Endodermal cell (in vitro differentiated cells): ENCODE measurements around the gene DUSP21. TPM values are rescaled to one million over a fixed set of nuclear protein-coding genes. Genes with fewer than 3 reads are reported as not detected.
A peak's percentile ranks its signal among the peaks of the same experiment; 100 is the strongest.

ENCODE experiments used
- DNase-seq: peaks from one replicate; pipeline ENCODE4 v3.0.0-alpha.2; 2017
- H3K27ac ChIP-seq: 2 replicates; pipeline ENCODE4 v1.5.1; 2013; ENCODE audit warnings: mild to moderate bottlenecking, low read depth, low read length, moderate library complexity
- H3K27me3 ChIP-seq: 2 replicates; pipeline ENCODE4 v1.6.1; 2013; ENCODE audit warnings: mild to moderate bottlenecking, low read length, moderate library complexity; ENCODE audit not compliant: insufficient read depth, control insufficient read depth, poor library complexity, severe bottlenecking
- H3K36me3 ChIP-seq: 2 replicates; pipeline ENCODE4 v1.7.0; 2013; ENCODE audit warnings: mild to moderate bottlenecking, low read length, moderate library complexity; ENCODE audit not compliant: control insufficient read depth, insufficient read depth
- H3K4me1 ChIP-seq: one replicate; pipeline ENCODE4 v1.7.0; 2013; ENCODE audit warnings: low read length; ENCODE audit not compliant: control insufficient read depth, insufficient read depth
- H3K4me3 ChIP-seq: 2 replicates; pipeline ENCODE4 v1.5.1; 2013; ENCODE audit warnings: mild to moderate bottlenecking, low read length, moderate library complexity
- H3K9ac ChIP-seq: 2 replicates; pipeline ENCODE4 v1.6.1; 2013; ENCODE audit warnings: mild to moderate bottlenecking, low read length, moderate library complexity; ENCODE audit not compliant: poor library complexity, severe bottlenecking; ENCODE audit errors: extremely low read depth
- H3K9me3 ChIP-seq: 2 replicates; pipeline ENCODE4 v1.6.1; 2013; ENCODE audit warnings: mild to moderate bottlenecking, low read length, moderate library complexity; ENCODE audit not compliant: control insufficient read depth
- H3K27ac Mint-ChIP-seq: 2 replicates; pipeline ENCODE4 v1.8.0; 2020; ENCODE audit warnings: mixed read lengths
- H3K27me3 Mint-ChIP-seq: 2 replicates; pipeline ENCODE4 v1.8.0; 2021; ENCODE audit warnings: mild to moderate bottlenecking, mixed read lengths; ENCODE audit not compliant: insufficient read depth
- H3K36me3 Mint-ChIP-seq: 2 replicates; pipeline ENCODE4 v1.8.0; 2020; ENCODE audit warnings: low read depth, mixed read lengths
- H3K4me1 Mint-ChIP-seq: 2 replicates; pipeline ENCODE4 v1.8.0; 2020; ENCODE audit warnings: mixed read lengths
- H3K4me3 Mint-ChIP-seq: 2 replicates; pipeline ENCODE4 v1.8.0; 2020; ENCODE audit warnings: mild to moderate bottlenecking, moderate library complexity, mixed read lengths
- H3K9me3 Mint-ChIP-seq: 2 replicates; pipeline ENCODE4 v1.8.0; 2020; ENCODE audit warnings: mild to moderate bottlenecking, mixed read lengths
- WGBS, 2 experiments: methylation state at CpG; one replicate each; pipeline versions ENCODE4 v1.1.5 to v1.1.7; 2013; ENCODE audit warnings: missing lambda C conversion rate in 2 of 2, mixed read lengths in 1 of 2; ENCODE audit not compliant: insufficient coverage in 1 of 2, insufficient read length in 1 of 2; 5-methylcytosine and 5-hydroxymethylcytosine counted together
- total RNA-seq, 2 donors: library from RNA; stranded (reverse); fragmentation: NEBNext Ultra II Directional in 1 of 2; extraction: Animal tissue kit (Norgen Biotek cat#: 25700) in 1 of 2; gene quantifications; 2 replicates in 1 of 2; 3 replicates in 1 of 2; pipeline ENCODE4 v1.2.1, GENCODE V29; 2021
- TF ChIP-seq, protein P1 (sequence below): fragments of 200-600 bp; sonication (generic); conservative IDR thresholded peaks from 2 replicates; pipeline ENCODE4 v1.5.0; 2021; ENCODE audit warnings: antibody characterized with exemption, mild to moderate bottlenecking

The DUSP21 gene
- total RNA-seq, 2 donors from 2014 or later, result not detected

DNA sequence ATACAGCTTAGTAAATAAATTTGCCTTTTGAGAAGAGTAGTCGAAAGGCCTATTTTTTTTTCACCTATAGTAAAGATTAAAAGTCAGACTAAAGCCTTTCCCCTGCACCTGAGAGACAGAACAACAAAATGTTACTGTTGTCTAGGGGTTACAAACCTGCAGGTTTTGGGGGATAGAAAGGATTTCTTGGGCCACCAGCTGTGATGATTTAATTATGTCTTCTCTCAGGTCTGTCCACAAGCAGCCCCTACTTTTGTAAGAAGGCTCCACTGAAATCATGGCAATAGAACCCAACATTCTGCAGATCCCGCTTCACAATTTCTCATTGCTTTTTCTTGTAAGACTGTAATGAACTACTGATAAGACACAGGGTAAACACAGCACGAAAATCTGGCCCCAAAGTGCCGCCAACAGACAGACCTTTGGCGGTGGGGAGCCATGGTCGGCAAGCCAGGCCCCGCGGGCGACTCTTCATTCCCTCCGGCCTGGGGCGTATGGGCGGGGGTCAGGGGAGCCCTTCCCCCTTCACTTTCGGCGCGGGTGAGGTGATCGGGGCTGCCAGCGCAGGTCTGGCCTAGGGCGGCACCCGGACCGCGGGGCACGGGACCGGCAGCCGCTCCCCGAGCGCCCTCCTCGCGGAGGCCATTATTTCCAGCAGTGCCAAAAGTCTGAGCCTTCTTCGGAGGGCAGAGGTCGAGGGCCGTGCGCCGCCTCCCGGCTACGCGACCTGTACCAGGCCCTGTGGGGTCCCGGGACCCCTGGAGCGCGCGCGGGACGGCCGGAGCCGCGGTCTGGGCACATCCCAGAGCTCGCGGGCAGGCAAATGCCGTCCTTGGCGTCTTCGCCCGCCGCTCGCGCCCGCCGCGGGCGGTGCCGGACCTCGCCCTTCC lies 28.4 kb downstream of the DUSP21 start:
- Mint-ChIP-seq H3K4me3 (peak overlapping the region; percentile 87), H3K36me3 (no peaks in the 10 kb centered on the region), H3K27ac (peak overlapping the region; percentile 94), H3K9me3 (peaks cover 35% of the 10 kb centered on the region), H3K4me1 (no peaks in the 10 kb centered on the region), H3K27me3 (no peaks in the 10 kb centered on the region)
- Histone ChIP-seq H3K4me3 (peak overlapping the region; percentile 95), H3K4me1 (no peaks in the 10 kb centered on the region), H3K9ac (peak overlapping the region; percentile 64), H3K27me3 (no peaks in the 10 kb centered on the region), H3K27ac (peak overlapping the region; percentile 86), H3K36me3 (peaks cover 6% of the 10 kb centered on the region), H3K9me3 (no peaks in the 10 kb centered on the region)
- no peak for DNase-seq
- 0% methylated on average over 2 to 59 of the region's 60 CpGs for WGBS, 2 experiments
- TF ChIP-seq, protein P1, sequence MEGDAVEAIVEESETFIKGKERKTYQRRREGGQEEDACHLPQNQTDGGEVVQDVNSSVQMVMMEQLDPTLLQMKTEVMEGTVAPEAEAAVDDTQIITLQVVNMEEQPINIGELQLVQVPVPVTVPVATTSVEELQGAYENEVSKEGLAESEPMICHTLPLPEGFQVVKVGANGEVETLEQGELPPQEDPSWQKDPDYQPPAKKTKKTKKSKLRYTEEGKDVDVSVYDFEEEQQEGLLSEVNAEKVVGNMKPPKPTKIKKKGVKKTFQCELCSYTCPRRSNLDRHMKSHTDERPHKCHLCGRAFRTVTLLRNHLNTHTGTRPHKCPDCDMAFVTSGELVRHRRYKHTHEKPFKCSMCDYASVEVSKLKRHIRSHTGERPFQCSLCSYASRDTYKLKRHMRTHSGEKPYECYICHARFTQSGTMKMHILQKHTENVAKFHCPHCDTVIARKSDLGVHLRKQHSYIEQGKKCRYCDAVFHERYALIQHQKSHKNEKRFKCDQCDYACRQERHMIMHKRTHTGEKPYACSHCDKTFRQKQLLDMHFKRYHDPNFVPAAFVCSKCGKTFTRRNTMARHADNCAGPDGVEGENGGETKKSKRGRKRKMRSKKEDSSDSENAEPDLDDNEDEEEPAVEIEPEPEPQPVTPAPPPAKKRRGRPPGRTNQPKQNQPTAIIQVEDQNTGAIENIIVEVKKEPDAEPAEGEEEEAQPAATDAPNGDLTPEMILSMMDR, result peak; percentile 10

DNA sequence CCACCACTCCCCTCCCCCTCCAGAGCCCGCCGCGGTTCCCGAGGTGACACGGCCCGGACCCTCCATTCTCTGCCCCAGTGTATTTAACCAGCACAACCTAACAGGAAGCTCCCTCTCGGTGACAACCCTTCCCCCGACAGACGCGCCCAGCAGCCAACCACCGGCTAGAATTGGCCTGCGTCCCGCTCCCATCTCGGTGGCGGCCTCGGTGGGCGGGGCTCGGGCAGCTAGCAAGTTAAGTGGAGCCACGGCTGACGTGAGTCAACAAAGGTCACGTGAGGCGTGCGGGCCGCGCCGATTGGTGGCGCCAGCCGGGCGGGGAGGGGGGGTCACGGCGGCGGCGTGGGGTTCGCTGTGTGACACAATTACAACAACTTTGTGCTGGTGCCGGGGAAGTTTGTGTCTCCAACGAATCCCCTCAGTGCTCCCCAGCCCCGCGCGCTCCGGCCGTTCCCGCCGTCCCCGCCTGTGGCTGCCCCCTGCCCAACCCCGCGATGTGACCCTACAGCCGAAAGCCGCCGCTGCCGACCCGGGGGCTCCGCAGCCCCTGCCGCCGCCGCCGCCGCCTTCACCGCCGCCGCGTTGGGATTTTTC lies 29.1 kb downstream of the DUSP21 start, which contains the start of gene KDM6A:
Gene KDM6A, plus strand, starts transcription at position 368 of the 594 bp plus-strand sequence. CDS start 364 bp downstream, outside the sequence.
- peak within 1 kb of the TSS; percentile 96 for H3K4me3 ChIP-seq
- peaks cover 6% of the 10 kb centered on the region for H3K36me3 ChIP-seq
- peak within 1 kb of the TSS; percentile 87 for H3K9ac ChIP-seq
- DNase-seq, result peak; percentile 99
- no peaks in the 10 kb centered on the region for H3K9me3 ChIP-seq
- Mint-ChIP-seq H3K9me3 (peaks cover 34% of the 10 kb centered on the region), H3K4me1 (no peaks in the 10 kb centered on the region), H3K27me3 (no peaks in the 10 kb centered on the region), H3K4me3 (peak within 1 kb of the TSS; percentile 87), H3K36me3 (no peaks in the 10 kb centered on the region), H3K27ac (peak within 1 kb of the TSS; percentile 97)
- peak within 1 kb of the TSS; percentile 94 for H3K27ac ChIP-seq
- TF ChIP-seq, protein P1, result no peak
- WGBS, 2 experiments, result 0% methylated on average over 58 of the region's 61 CpGs; no CpG with 5 or more reads in 1 of the 2 experiments
- H3K27me3 ChIP-seq, result no peaks in the 10 kb centered on the region
- no peaks in the 10 kb centered on the region for H3K4me1 ChIP-seq

DNA sequence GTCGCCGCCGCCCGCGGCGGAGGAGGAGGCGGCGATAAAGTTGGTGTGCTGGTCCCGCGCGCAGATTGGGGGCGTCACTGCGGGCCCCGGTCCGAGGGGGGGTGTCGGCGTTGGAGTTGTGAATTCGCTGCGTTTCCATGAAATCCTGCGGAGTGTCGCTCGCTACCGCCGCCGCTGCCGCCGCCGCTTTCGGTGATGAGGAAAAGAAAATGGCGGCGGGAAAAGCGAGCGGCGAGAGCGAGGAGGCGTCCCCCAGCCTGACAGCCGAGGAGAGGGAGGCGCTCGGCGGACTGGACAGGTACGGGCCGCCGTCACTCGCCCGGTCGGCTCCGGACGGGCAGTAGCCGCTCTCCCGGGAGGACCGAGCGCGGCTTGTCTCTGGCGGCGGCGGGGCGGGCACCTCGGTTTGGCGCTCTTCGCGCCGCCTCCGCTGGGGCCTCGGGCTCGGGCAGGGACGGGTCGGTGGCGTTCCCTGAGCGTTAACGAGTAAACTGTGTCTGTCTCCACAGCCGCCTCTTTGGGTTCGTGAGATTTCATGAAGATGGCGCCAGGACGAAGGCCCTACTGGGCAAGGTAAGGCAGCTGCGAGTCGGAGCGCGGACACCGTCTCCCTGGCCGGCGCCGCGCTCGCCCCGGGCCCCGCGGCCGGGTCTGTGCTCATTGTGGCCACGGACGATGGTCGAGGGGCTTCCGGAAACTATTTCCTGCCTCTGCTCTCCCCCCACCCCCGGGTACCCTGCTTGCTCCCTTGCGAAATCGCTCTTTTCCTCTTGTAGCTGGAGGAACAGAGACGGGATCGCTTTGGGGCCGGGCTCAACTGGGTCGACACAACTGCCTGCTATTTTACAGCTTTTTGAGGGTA lies 29.8 kb downstream of the DUSP21 start:
- H3K9me3 Mint-ChIP-seq, result peaks cover 30% of the 10 kb centered on the region
- 0% methylated on average over 1 to 97 of the region's 99 CpGs for WGBS, 2 experiments
- peak overlapping the region; percentile 87 for H3K4me3 Mint-ChIP-seq
- H3K36me3 Mint-ChIP-seq, result no peaks in the 10 kb centered on the region
- peak overlapping the region; percentile 97 for H3K27ac Mint-ChIP-seq
- peak overlapping the region; percentile 96 for H3K4me3 ChIP-seq
- H3K36me3 ChIP-seq, result peaks cover 6% of the 10 kb centered on the region
- DNase-seq, result peak; percentile 66
- no peaks in the 10 kb centered on the region for H3K9me3 ChIP-seq
- H3K27me3 Mint-ChIP-seq, result no peaks in the 10 kb centered on the region
- H3K27me3 ChIP-seq, result no peaks in the 10 kb centered on the region
- TF ChIP-seq, protein P1, result no peak
- H3K4me1 ChIP-seq, result no peaks in the 10 kb centered on the region
- peak overlapping the region; percentile 94 for H3K27ac ChIP-seq
- H3K9ac ChIP-seq, result peak overlapping the region; percentile 87
- H3K4me1 Mint-ChIP-seq, result no peaks in the 10 kb centered on the region
